Mammary epithelial cell (primary cell): Measurements from ENCODE around the gene OR2L3.

Source experiments
- CTCF ChIP-seq, 2 donors: IDR thresholded peaks in 1 of 2; conservative IDR thresholded peaks in 1 of 2; 2 replicates each; pipeline ENCODE4 v1.5.1; 2011 to 2012; ENCODE audit warnings: inconsistent platforms in 2 of 2, low read length in 2 of 2, mild to moderate bottlenecking in 2 of 2, control low read depth in 1 of 2, low read depth in 1 of 2; ENCODE audit not compliant: insufficient read depth in 1 of 2; ENCODE audit errors: extremely low read depth in 1 of 2
- EZH2 ChIP-seq: IDR thresholded peaks from 2 replicates; pipeline ENCODE4 v1.6.1; 2012; ENCODE audit warnings: low read length, inconsistent platforms, borderline replicate concordance

GRCh38 chr1:248046536-248046935 lies at the start of gene OR2L3:
- no peak for TF ChIP-seq CTCF (conservative IDR thresholded peaks at IDR 0.05 in 1 of 2, IDR thresholded peaks at IDR 0.05 in 1 of 2; ENCODE audit: extremely low read depth in 1 of 2, insufficient read depth in 1 of 2, low read depth in 1 of 2, low read length in 2 of 2)
- TF ChIP-seq EZH2: no peak
